Bronchial epithelial cell (primary cell): ENCODE results near the gene TCIRG1. TPM values are rescaled to one million over a fixed set of nuclear protein-coding genes. Genes with fewer than 3 reads are reported as not detected.

Experiments
- DNase-seq: peaks from one replicate; pipeline ENCODE4 v3.0.0-alpha.2; 2010; ENCODE audit warnings: low read depth
- FAIRE-seq: peaks from 2 replicates; lab custom pipeline; 2011; peaks lifted over from hg19 to GRCh38; lab: Jason Lieb, UNC
- H3K27me3 ChIP-seq: 2 replicates; pipeline ENCODE4 v1.5.1; 2011; ENCODE audit warnings: low read length; ENCODE audit not compliant: control insufficient read depth, insufficient read depth
- H3K36me3 ChIP-seq: 2 replicates; pipeline ENCODE4 v1.5.1; 2011; ENCODE audit warnings: low read length; ENCODE audit not compliant: control insufficient read depth, insufficient read depth
- H3K4me3 ChIP-seq: 2 replicates; pipeline ENCODE4 v1.5.1; 2011; ENCODE audit warnings: mild to moderate bottlenecking, low read depth, low read length, control low read depth
- CTCF ChIP-seq: IDR thresholded peaks from 2 replicates; pipeline ENCODE4 v1.5.1; 2011; ENCODE audit warnings: mild to moderate bottlenecking, moderate library complexity, low read length, control low read depth, inconsistent platforms; ENCODE audit not compliant: insufficient read depth, severe bottlenecking
- total RNA-seq: library from RNA; depleted of rRNA; stranded (reverse); fragments of >200 nt; gene quantifications from 2 replicates; pipeline ENCODE4 v1.2.1, GENCODE V29; 2014

TCIRG1 gene
- total RNA-seq, 1 donor from 2014 or later = 30.5 TPM

GRCh38 chr11:68035266-68035876 lies 3.5 kb upstream of the TCIRG1 start:
- DNase-seq (no peak), FAIRE-seq (no peak)
- Histone ChIP-seq H3K36me3 (peaks cover 12% of the 10 kb centered on the region), H3K4me3 (no peak overlapping the region), H3K27me3 (no peaks in the 10 kb centered on the region)
- TF ChIP-seq CTCF = no peak

- no peak overlapping the region for H3K4me3 ChIP-seq
- FAIRE-seq (no peak), DNase-seq (no peak)
- TF ChIP-seq CTCF = no peak
- peaks cover 12% of the 10 kb centered on the region for H3K36me3 ChIP-seq
- no peaks in the 10 kb centered on the region for H3K27me3 ChIP-seq
Measured at GRCh38 chr11:68036141-68036716, 2.6 kb upstream of the TCIRG1 start.

- peaks cover 15% of the 10 kb centered on the region for H3K36me3 ChIP-seq
- TF ChIP-seq CTCF = no peak
- no peak overlapping the region for H3K4me3 ChIP-seq
- FAIRE-seq (no peak), DNase-seq (no peak)
- H3K27me3 ChIP-seq = no peaks in the 10 kb centered on the region
Measured at GRCh38 chr11:68036717-68037239, 2.0 kb upstream of the TCIRG1 start.

GRCh38 chr11:68037411-68038225 lies 1.2 kb upstream of the TCIRG1 start:
- Histone ChIP-seq H3K4me3 (no peak overlapping the region), H3K27me3 (no peaks in the 10 kb centered on the region), H3K36me3 (peaks cover 15% of the 10 kb centered on the region)
- no peak for TF ChIP-seq CTCF
- no peak for DNase-seq
- no peak for FAIRE-seq

- DNase-seq = no peak
- Histone ChIP-seq H3K36me3 (peaks cover 10% of the 10 kb centered on the region), H3K27me3 (no peaks in the 10 kb centered on the region), H3K4me3 (peak overlapping the region; percentile 63)
- FAIRE-seq = no peak
- no peak for TF ChIP-seq CTCF
Measured at GRCh38 chr11:68038226-68038717, 553 bp upstream of the TCIRG1 start.
